IMR-90 (cell line): ENCODE results near the gene FHAD1. TPM values are rescaled to one million over a fixed set of nuclear protein-coding genes. Genes with fewer than 3 reads are reported as not detected.

Experiments
- ATAC-seq: fragments of 200-7000 bp; cut with Tn5 transposase; 2 replicates; pipeline ENCODE4 v1.9.1; 2020; ENCODE audit warnings: low read depth, mild to moderate bottlenecking, moderate library complexity
- BruUV-seq: library from RNA; stranded (reverse); fragments of 400-500 nt; replicated peaks from 2 replicates; lab custom pipeline; 2021; lab: Mats Ljungman, UMichigan
- CTCF ChIA-PET: fragments of 300-600 bp; formaldehyde crosslinking; extraction: SDS; loops from one replicate; lab custom pipeline; 2021; ENCODE audit warnings: antibody characterized with exemption; lab: Yijun Ruan, JAX
- POLR2A ChIA-PET: fragments of 300-600 bp; sonication (Branson Sonifier 250); formaldehyde crosslinking; loops from one replicate; lab custom pipeline; 2022; ENCODE audit warnings: antibody characterized with exemption; ENCODE audit not compliant: unreplicated experiment; lab: Charles Lee
- DNase-seq: peaks from one replicate; pipeline ENCODE4 v3.0.0; 2013
- H2AFZ ChIP-seq: replicated peaks from 2 replicates; pipeline ENCODE3; 2013; ENCODE audit warnings: low read length, mild to moderate bottlenecking; ENCODE audit not compliant: poor library complexity
- H2AK5ac ChIP-seq: 2 replicates; pipeline ENCODE4 v1.6.1; 2013; ENCODE audit warnings: low read depth, low read length, inconsistent platforms
- H2AK9ac ChIP-seq: replicated peaks from 2 replicates; pipeline ENCODE3; 2013; ENCODE audit warnings: mild to moderate bottlenecking, low read depth, low read length, moderate library complexity; ENCODE audit not compliant: poor library complexity
- H2BK120ac ChIP-seq: 2 replicates; pipeline ENCODE4 v1.6.1; 2013; ENCODE audit warnings: low read depth, low read length, inconsistent platforms
- H2BK15ac ChIP-seq: 3 replicates; pipeline ENCODE4 v1.6.1; 2013; ENCODE audit warnings: low read depth, low read length, inconsistent platforms
- H2BK20ac ChIP-seq: 2 replicates; pipeline ENCODE4 v1.6.1; 2013; ENCODE audit warnings: low read depth, mild to moderate bottlenecking, inconsistent platforms, low read length, moderate library complexity
- H2BK5ac ChIP-seq: 2 replicates; pipeline ENCODE4 v1.6.1; 2013; ENCODE audit warnings: mild to moderate bottlenecking, low read depth, low read length, inconsistent platforms; ENCODE audit not compliant: poor library complexity, severe bottlenecking
- H3K14ac ChIP-seq: replicated peaks from 2 replicates; pipeline ENCODE4 v1.6.1; 2013; ENCODE audit warnings: low read depth, low read length, inconsistent platforms
- H3K18ac ChIP-seq: 2 replicates; pipeline ENCODE4 v1.6.1; 2013; ENCODE audit warnings: low read depth, low read length, control low read depth
- H3K23ac ChIP-seq: 2 replicates; pipeline ENCODE4 v1.6.1; 2013; ENCODE audit warnings: low read depth, low read length, inconsistent platforms
- H3K27ac ChIP-seq: 2 replicates; pipeline ENCODE4 v1.5.1; 2013; ENCODE audit warnings: mild to moderate bottlenecking, control low read depth, low read length; ENCODE audit not compliant: insufficient read depth
- H3K27me3 ChIP-seq: 2 replicates; pipeline ENCODE4 v1.6.1; 2013; ENCODE audit warnings: low read length; ENCODE audit not compliant: control insufficient read depth, insufficient read depth
- H3K36me3 ChIP-seq: 2 replicates; pipeline ENCODE4 v1.6.1; 2013; ENCODE audit warnings: low read length, mixed read lengths; ENCODE audit not compliant: control insufficient read depth, insufficient read depth
- H3K4ac ChIP-seq: 2 replicates; pipeline ENCODE4 v1.6.1; 2013; ENCODE audit warnings: low read depth, low read length, inconsistent platforms
- H3K4me1 ChIP-seq: 2 replicates; pipeline ENCODE4 v1.6.1; 2013; ENCODE audit warnings: low read length, mixed read lengths; ENCODE audit not compliant: control insufficient read depth, insufficient read depth
- H3K4me2 ChIP-seq: 2 replicates; pipeline ENCODE4 v1.6.1; 2013; ENCODE audit warnings: low read depth, mild to moderate bottlenecking, control low read depth, low read length, moderate library complexity
- H3K4me3 ChIP-seq: 2 replicates; pipeline ENCODE4 v1.5.1; 2013; ENCODE audit warnings: low read depth, mild to moderate bottlenecking, control low read depth, low read length, moderate library complexity; ENCODE audit not compliant: insufficient read depth
- H3K56ac ChIP-seq: 2 replicates; pipeline ENCODE4 v1.6.1; 2013; ENCODE audit warnings: low read length, inconsistent platforms; ENCODE audit not compliant: insufficient read depth; ENCODE audit errors: extremely low read depth
- H3K79me1 ChIP-seq, 2 experiments: 2 replicates each; pipeline ENCODE4 v1.6.1; 2013; ENCODE audit warnings: low read length in 2 of 2, inconsistent platforms in 1 of 2, low read depth in 1 of 2
- H3K9ac ChIP-seq: 2 replicates; pipeline ENCODE4 v1.6.1; 2013; ENCODE audit warnings: low read depth, low read length, control low read depth
- H3K9me1 ChIP-seq: 2 replicates; pipeline ENCODE4 v1.6.1; 2013; ENCODE audit warnings: low read length, inconsistent platforms; ENCODE audit not compliant: insufficient read depth
- H3K9me3 ChIP-seq: 2 replicates; pipeline ENCODE4 v1.6.1; 2013; ENCODE audit warnings: low read length; ENCODE audit not compliant: control insufficient read depth, insufficient read depth
- H4K20me1 ChIP-seq: 2 replicates; pipeline ENCODE4 v1.6.1; 2013; ENCODE audit warnings: low read length, inconsistent platforms; ENCODE audit not compliant: insufficient read depth
- H4K5ac ChIP-seq: 2 replicates; pipeline ENCODE4 v1.6.1; 2013; ENCODE audit warnings: mild to moderate bottlenecking, low read depth, low read length, control low read depth
- H4K8ac ChIP-seq, 2 experiments: 2 replicates each; pipeline ENCODE4 v1.6.1; 2013; ENCODE audit warnings: low read depth in 2 of 2, low read length in 2 of 2, control low read depth in 1 of 2, inconsistent platforms in 1 of 2
- H4K91ac ChIP-seq: 2 replicates; pipeline ENCODE4 v1.6.1; 2013; ENCODE audit warnings: low read depth, low read length, inconsistent platforms; ENCODE audit not compliant: insufficient read depth
- CHD1 ChIP-seq: IDR thresholded peaks from 2 replicates; pipeline ENCODE4 v1.6.1; 2012; ENCODE audit warnings: low read depth, low read length, improper control_type of control experiment
- NFE2L2 ChIP-seq: fragments of 150-350 bp; IDR thresholded peaks from 2 replicates; pipeline ENCODE4 v1.6.1; 2016; ENCODE audit warnings: low read depth, mild to moderate bottlenecking, low read length
- SMC3 ChIP-seq: fragments of 150-350 bp; IDR thresholded peaks from 2 replicates; pipeline ENCODE4 v1.6.1; 2016; ENCODE audit warnings: low read depth, mild to moderate bottlenecking, antibody characterized with exemption, low read length, moderate library complexity
- WGBS, 2 experiments: methylation state at CpG; one replicate each; pipeline versions ENCODE4 v1.1.5 to v1.1.7; 2013; ENCODE audit warnings: missing lambda C conversion rate in 2 of 2; ENCODE audit not compliant: insufficient read length in 1 of 2; ENCODE audit errors: extremely low coverage in 2 of 2; 5-methylcytosine and 5-hydroxymethylcytosine counted together
- dilution Hi-C: fragments of 300-500 bp; cut with HindIII; formaldehyde crosslinking; loops from one replicate; pipeline ENCODE4 v1.14.3; 2018; ENCODE audit warnings: low sequenced_read_pairs; ENCODE audit not compliant: unreplicated experiment
- in situ Hi-C: fragments of 300-500 bp; cut with MboI; formaldehyde crosslinking; loops from 3 replicates; pipeline ENCODE4 v1.14.3; 2019; ENCODE audit warnings: low sequenced_read_pairs, inconsistent platforms, mixed read lengths
- intact Hi-C: fragments of 100-400 bp; cut with micrococcal nuclease; formaldehyde crosslinking; loops from 2 replicates; pipeline ENCODE4 v1.10.0; 2022
- polyA plus RNA-seq, 3 experiments: library from polyadenylated mRNA; depleted of rRNA; stranded (reverse); fragments of >200 nt; gene quantifications; 2 replicates each; pipeline ENCODE4 v1.2.3, GENCODE V29; 2012; ENCODE audit warnings: low replicate concordance in 1 of 3
- total RNA-seq: library from RNA; depleted of rRNA; stranded (reverse); fragments of >200 nt; gene quantifications from 2 replicates; pipeline ENCODE4 v1.2.3, GENCODE V29; 2012

The FHAD1 gene
- total and polyA plus RNA-seq, 2 of the 4 experiments (the other 2 are of a cell fraction): not detected

GRCh38 chr1:15355968-15356625 lies 109.1 kb downstream of the FHAD1 start:
- 92% methylated on average over 11 of the region's 16 CpGs; no CpG with 5 or more reads in 1 of the 2 experiments for WGBS, 2 experiments
- H3K9me1 ChIP-seq: peaks cover 17% of the 10 kb centered on the region
- no TSS peak for BruUV-seq

More at GRCh38 chr1:15355968-15356625, 109.1 kb downstream of the FHAD1 start:
- H2AK9ac ChIP-seq: peak overlapping the region; percentile 5
- TF ChIP-seq SMC3 (no peak), NFE2L2 (no peak), CHD1 (no peak)
- no peaks in the 10 kb centered on the region for H4K20me1 ChIP-seq
- H4K91ac ChIP-seq: peak overlapping the region; percentile 23; the same call in 1 of the 2 replicates
- no peak overlapping the region for H3K4me2 ChIP-seq
- H3K18ac ChIP-seq: peak overlapping the region; percentile 5; the same call in 1 of the 2 replicates
- ChIA-PET CTCF (no interaction called here), POLR2A (no interaction called here)
- peak overlapping the region; percentile 65 for H2BK20ac ChIP-seq
- DNase-seq (peak; percentile 61), ATAC-seq (no peak)
- H3K23ac ChIP-seq: no peak overlapping the region; the same call in 1 of the 2 replicates
- intact Hi-C loops (no loop called here), in situ Hi-C loops (no loop called here), dilution Hi-C loops (no loop called here)
- peak overlapping the region; percentile 70 for H2BK120ac ChIP-seq
- H2AFZ ChIP-seq: no peak overlapping the region
- peak overlapping the region; percentile 41; the same call in 1 of the 2 replicates for H3K14ac ChIP-seq
- no peak overlapping the region for H3K27ac ChIP-seq
- H3K4ac ChIP-seq: peak overlapping the region; percentile 56
- peak overlapping the region; percentile 23 for H2BK5ac ChIP-seq
- peak overlapping the region; percentile 91; the same call in 2 of the 3 replicates for H2BK15ac ChIP-seq
- H3K79me1 ChIP-seq: no peaks in the 10 kb centered on the region
- H3K9me3 ChIP-seq: no peaks in the 10 kb centered on the region
- peaks cover 11% of the 10 kb centered on the region for H3K4me1 ChIP-seq
- peak overlapping the region in 1 of 2 experiments; percentile 53; a peak in 2 of 4 replicates for H4K8ac ChIP-seq
- no peak overlapping the region; the same call in 1 of the 2 replicates for H4K5ac ChIP-seq
- no peak overlapping the region for H3K9ac ChIP-seq
- H3K27me3 ChIP-seq: no peaks in the 10 kb centered on the region
- no peaks in the 10 kb centered on the region for H3K36me3 ChIP-seq
- H3K4me3 ChIP-seq: no peak overlapping the region
- H3K56ac ChIP-seq: no peak overlapping the region
- peak overlapping the region; percentile 80; the same call in 1 of the 2 replicates for H2AK5ac ChIP-seq
